PC-3 (cell line): ENCODE measurements around the gene HMGA1. TPM values are rescaled to one million over a fixed set of nuclear protein-coding genes. Genes with fewer than 3 reads are reported as not detected.

Experiments
- ATAC-seq: fragments of 200-7000 bp; cut with Tn5 transposase; 2 replicates; pipeline ENCODE4 v1.9.1; 2020; ENCODE audit warnings: mild to moderate bottlenecking, moderate library complexity
- BruUV-seq: library from RNA; stranded (reverse); fragments of 400-500 nt; replicated peaks from 2 replicates; lab custom pipeline; 2021; lab: Mats Ljungman, UMichigan
- CTCF ChIA-PET: fragments of 300-600 bp; sonication (Branson Sonifier 250); formaldehyde crosslinking; loops from one replicate; lab custom pipeline; 2022; ENCODE audit warnings: antibody characterized with exemption; lab: Charles Lee
- POLR2A ChIA-PET: fragments of 300-600 bp; sonication (Branson Sonifier 250); formaldehyde crosslinking; loops from one replicate; lab custom pipeline; 2022; ENCODE audit warnings: antibody characterized with exemption; ENCODE audit not compliant: unreplicated experiment; lab: Charles Lee
- DNase-seq: peaks from one replicate; pipeline ENCODE4 v3.0.0-alpha.2; 2015
- H2AFZ ChIP-seq: fragments of 300-600 bp; sonication (generic); 2 replicates; pipeline ENCODE4 v1.6.0; 2016; ENCODE audit warnings: antibody characterized with exemption, low read length
- H3F3A ChIP-seq: fragments of 300-600 bp; sonication (generic); one replicate; pipeline ENCODE4 v1.6.0; 2017; ENCODE audit warnings: antibody characterized with exemption, low read length, control low read depth, mild to moderate bottlenecking; ENCODE audit not compliant: unreplicated experiment
- H3K27ac ChIP-seq: fragments of 300-600 bp; sonication (generic); 2 replicates; pipeline ENCODE4 v1.5.1; 2016; ENCODE audit warnings: mild to moderate bottlenecking, low read length
- H3K27me3 ChIP-seq: fragments of 300-600 bp; sonication (generic); 2 replicates; pipeline ENCODE4 v1.6.1; 2016; ENCODE audit warnings: low read length, mixed read lengths
- H3K36me3 ChIP-seq: fragments of 300-600 bp; sonication (generic); 2 replicates; pipeline ENCODE4 v1.6.1; 2016; ENCODE audit warnings: low read depth, mixed run types, low read length, mixed read lengths
- H3K4me1 ChIP-seq: fragments of 300-600 bp; sonication (generic); 2 replicates; pipeline ENCODE4 v1.5.1; 2016; ENCODE audit warnings: low read length; ENCODE audit not compliant: insufficient read depth
- H3K4me2 ChIP-seq: fragments of 300-600 bp; sonication (generic); 2 replicates; pipeline ENCODE4 v1.6.0; 2016; ENCODE audit warnings: low read length
- H3K4me3 ChIP-seq: fragments of 300-600 bp; sonication (generic); 2 replicates; pipeline ENCODE4 v1.5.1; 2016; ENCODE audit warnings: mild to moderate bottlenecking, low read length, mixed read lengths
- H3K79me2 ChIP-seq: fragments of 300-600 bp; sonication (generic); 2 replicates; pipeline ENCODE4 v1.6.1; 2017; ENCODE audit warnings: low read length, mixed read lengths
- H3K9ac ChIP-seq: fragments of 300-600 bp; sonication (generic); 2 replicates; pipeline ENCODE4 v1.6.0; 2016; ENCODE audit warnings: mild to moderate bottlenecking, low read length
- H3K9me2 ChIP-seq: fragments of 300-600 bp; sonication (generic); replicated peaks from 2 replicates; pipeline ENCODE4 v1.6.1; 2016; ENCODE audit warnings: mixed run types, low read length, mixed read lengths
- H3K9me3 ChIP-seq: fragments of 300-600 bp; sonication (generic); 2 replicates; pipeline ENCODE4 v1.6.1; 2016; ENCODE audit warnings: low read length, mixed read lengths
- H4K20me1 ChIP-seq: fragments of 300-600 bp; sonication (generic); 2 replicates; pipeline ENCODE4 v1.6.1; 2016; ENCODE audit warnings: low read length, mixed read lengths
- EZH2 ChIP-seq: fragments of 300-600 bp; sonication (generic); IDR thresholded peaks from one replicate; pipeline ENCODE4 v1.6.1; 2017; ENCODE audit warnings: antibody characterized with exemption, mild to moderate bottlenecking, low read length; ENCODE audit not compliant: unreplicated experiment
- EZH2phosphoT487 ChIP-seq: fragments of 300-600 bp; sonication (generic); IDR thresholded peaks from 2 replicates; pipeline ENCODE4 v1.6.1; 2018; ENCODE audit warnings: mild to moderate bottlenecking, antibody characterized with exemption, low read length, borderline replicate concordance
- intact Hi-C: fragments of 100-400 bp; cut with micrococcal nuclease; formaldehyde crosslinking; loops from 2 replicates; pipeline ENCODE4 v1.9.0; 2023
- total RNA-seq: library from RNA; depleted of rRNA; stranded (reverse); fragments of >200 nt; gene quantifications from 2 replicates; pipeline ENCODE4 v1.2.3, GENCODE V29; 2014
- TF ChIP-seq, protein P1 (sequence below): fragments of 300-600 bp; sonication (generic); conservative IDR thresholded peaks from 2 replicates; pipeline ENCODE4 v1.5.1; 2017; ENCODE audit warnings: antibody characterized with exemption, low read depth, mild to moderate bottlenecking, low read length

HMGA1 gene
- total RNA-seq, 1 experiment from 2014 or later: 1,115 TPM

DNA sequence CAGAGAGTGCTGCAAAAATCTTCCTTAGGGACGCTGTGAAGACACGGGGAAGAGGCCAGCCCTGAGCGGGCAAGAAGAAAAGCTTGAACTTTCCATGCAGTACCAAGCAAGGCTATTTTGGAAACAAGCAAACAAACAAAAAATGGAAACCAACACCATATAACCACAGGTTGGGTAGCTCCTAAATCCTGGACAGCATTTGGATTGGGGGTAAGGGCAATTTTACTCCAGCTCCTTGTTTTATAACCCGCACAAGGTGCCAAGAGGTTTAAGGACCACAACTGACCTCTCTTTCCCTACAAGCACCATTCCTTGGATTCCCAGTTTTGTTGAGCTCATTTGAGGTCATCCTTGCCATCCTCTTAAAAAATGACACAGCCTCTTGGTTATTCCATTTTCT, 43.5 kb downstream of the HMGA1 start:
- Histone ChIP-seq H2AFZ (no peak overlapping the region), H3K9ac (no peak overlapping the region), H3K4me2 (no peak overlapping the region), H3K36me3 (peaks cover 6% of the 10 kb centered on the region; the same call in 1 of the 2 replicates), H3K9me3 (no peaks in the 10 kb centered on the region), H3K9me2 (no peaks in the 10 kb centered on the region), H3K4me3 (no peak overlapping the region), H3K27ac (no peak overlapping the region), H3K4me1 (no peaks in the 10 kb centered on the region), H4K20me1 (no peaks in the 10 kb centered on the region), H3K79me2 (no peaks in the 10 kb centered on the region), H3F3A (no peaks in the 10 kb centered on the region), H3K27me3 (no peaks in the 10 kb centered on the region)
- intact Hi-C loops: no loop called here
- CTCF ChIA-PET: no interaction called here
- DNase-seq (no peak), ATAC-seq (no peak)
- TF ChIP-seq, protein P1, sequence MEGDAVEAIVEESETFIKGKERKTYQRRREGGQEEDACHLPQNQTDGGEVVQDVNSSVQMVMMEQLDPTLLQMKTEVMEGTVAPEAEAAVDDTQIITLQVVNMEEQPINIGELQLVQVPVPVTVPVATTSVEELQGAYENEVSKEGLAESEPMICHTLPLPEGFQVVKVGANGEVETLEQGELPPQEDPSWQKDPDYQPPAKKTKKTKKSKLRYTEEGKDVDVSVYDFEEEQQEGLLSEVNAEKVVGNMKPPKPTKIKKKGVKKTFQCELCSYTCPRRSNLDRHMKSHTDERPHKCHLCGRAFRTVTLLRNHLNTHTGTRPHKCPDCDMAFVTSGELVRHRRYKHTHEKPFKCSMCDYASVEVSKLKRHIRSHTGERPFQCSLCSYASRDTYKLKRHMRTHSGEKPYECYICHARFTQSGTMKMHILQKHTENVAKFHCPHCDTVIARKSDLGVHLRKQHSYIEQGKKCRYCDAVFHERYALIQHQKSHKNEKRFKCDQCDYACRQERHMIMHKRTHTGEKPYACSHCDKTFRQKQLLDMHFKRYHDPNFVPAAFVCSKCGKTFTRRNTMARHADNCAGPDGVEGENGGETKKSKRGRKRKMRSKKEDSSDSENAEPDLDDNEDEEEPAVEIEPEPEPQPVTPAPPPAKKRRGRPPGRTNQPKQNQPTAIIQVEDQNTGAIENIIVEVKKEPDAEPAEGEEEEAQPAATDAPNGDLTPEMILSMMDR: no peak
- POLR2A ChIA-PET: no interaction called here
- BruUV-seq: no TSS peak

DNA sequence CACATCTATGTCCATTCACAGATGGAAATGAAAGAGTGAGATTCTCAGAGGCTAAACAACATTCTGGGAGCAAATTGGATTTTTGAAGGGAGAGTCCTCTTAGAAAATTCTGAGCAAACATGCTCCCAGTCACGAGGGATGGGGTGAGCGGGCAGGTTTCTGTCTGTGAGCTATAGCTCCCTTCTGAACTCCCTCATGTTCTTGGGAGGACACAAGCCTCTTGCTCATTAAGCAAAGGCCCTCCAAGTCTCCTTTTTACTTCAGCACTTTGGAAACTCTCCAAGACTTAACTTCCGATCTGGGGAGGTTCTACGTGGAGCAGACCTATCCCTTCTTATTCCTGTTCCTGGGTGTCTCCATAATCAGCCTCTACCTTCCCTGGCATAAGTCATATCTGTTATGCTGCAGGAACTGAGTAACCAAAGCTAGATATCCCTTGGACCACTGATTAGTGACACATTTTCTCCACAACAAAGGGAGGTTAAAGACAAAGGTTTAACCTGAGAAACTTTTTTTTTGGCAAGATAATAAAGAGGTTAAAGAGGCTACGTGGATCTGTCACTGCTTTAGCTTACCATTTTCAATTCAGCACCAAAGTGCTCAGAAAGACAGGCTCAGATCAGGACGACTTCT, 45.1 kb downstream of the HMGA1 start:
- H3F3A ChIP-seq: no peaks in the 10 kb centered on the region
- POLR2A ChIA-PET: interaction anchor here (0.6 kb wide), 1 partner anchor 22 kb away, joined by 5 read pairs; no protein-coding TSS in a partner anchor
- H3K79me2 ChIP-seq: no peaks in the 10 kb centered on the region
- no peak overlapping the region for H3K4me3 ChIP-seq
- H3K4me1 ChIP-seq: no peaks in the 10 kb centered on the region
- no peaks in the 10 kb centered on the region for H3K9me2 ChIP-seq
- TF ChIP-seq EZH2 (no peak), EZH2phosphoT487 (no peak)
- TF ChIP-seq, protein P1: no peak
- H3K9me3 ChIP-seq: no peaks in the 10 kb centered on the region
- CTCF ChIA-PET: no interaction called here
- no peak overlapping the region for H3K9ac ChIP-seq
- ATAC-seq (no peak), DNase-seq (no peak)
- no TSS peak for BruUV-seq
- no peaks in the 10 kb centered on the region for H4K20me1 ChIP-seq
- H3K27me3 ChIP-seq: no peaks in the 10 kb centered on the region
- intact Hi-C loops: no loop called here
- no peak overlapping the region for H3K4me2 ChIP-seq
- peaks cover 6% of the 10 kb centered on the region; the same call in 1 of the 2 replicates for H3K36me3 ChIP-seq
- H2AFZ ChIP-seq: no peak overlapping the region
- H3K27ac ChIP-seq: no peak overlapping the region
